Subcutaneous adipose tissue (tissue), 4 donors: Measurements from ENCODE around the gene GNAQ. TPM values are rescaled to one million over a fixed set of nuclear protein-coding genes. Genes with fewer than 3 reads are reported as not detected.

Experiments used
- CTCF ChIP-seq: fragments of 450-650 bp; IDR thresholded peaks from one replicate; pipeline ENCODE4 v1.5.1; 2016; ENCODE audit warnings: low read depth, mild to moderate bottlenecking, control low read depth, antibody characterized with exemption, moderate library complexity
- total RNA-seq, 4 donors: library from RNA; depleted of rRNA; stranded (reverse); fragments of >200 nt; gene quantifications; one replicate each; pipeline ENCODE4 v1.1.0, GENCODE V29; 2016

GNAQ gene
- total RNA-seq, 4 donors from 2014 or later: 41.8 to 100 (median 45.5) TPM

- TF ChIP-seq CTCF: no peak
Observed at GRCh38 chr9:77876590-77876989, 155.0 kb downstream of the GNAQ start.

GRCh38 chr9:77876091-77876490, 155.5 kb downstream of the GNAQ start:
- TF ChIP-seq CTCF: no peak

- no peak for TF ChIP-seq CTCF
Observed at GRCh38 chr9:77872863-77873262, 158.7 kb downstream of the GNAQ start.

- TF ChIP-seq CTCF: no peak
Observed at GRCh38 chr9:77872177-77872576, 159.4 kb downstream of the GNAQ start.

- TF ChIP-seq CTCF: no peak
Observed at GRCh38 chr9:77871483-77871882, 160.1 kb downstream of the GNAQ start.

GRCh38 chr9:77866878-77867277, 164.7 kb downstream of the GNAQ start:
- no peak for TF ChIP-seq CTCF

- TF ChIP-seq CTCF: no peak
Observed at GRCh38 chr9:77865385-77866047, 166.1 kb downstream of the GNAQ start.
